GM19468 (cell line): ENCODE data around the gene EPS8.
A peak's percentile ranks its signal among the peaks of the same experiment; 100 is the strongest.

Experiments used
- ATAC-seq: cut with Tn5 transposase; IDR thresholded peaks from one replicate; pipeline ENCODE4 v1.9.1; 2021; ENCODE audit warnings: mild to moderate bottlenecking, moderate library complexity, moderate number of reproducible peaks; ENCODE audit not compliant: unreplicated experiment; ENCODE audit errors: extremely low read depth

The EPS8 gene

DNA sequence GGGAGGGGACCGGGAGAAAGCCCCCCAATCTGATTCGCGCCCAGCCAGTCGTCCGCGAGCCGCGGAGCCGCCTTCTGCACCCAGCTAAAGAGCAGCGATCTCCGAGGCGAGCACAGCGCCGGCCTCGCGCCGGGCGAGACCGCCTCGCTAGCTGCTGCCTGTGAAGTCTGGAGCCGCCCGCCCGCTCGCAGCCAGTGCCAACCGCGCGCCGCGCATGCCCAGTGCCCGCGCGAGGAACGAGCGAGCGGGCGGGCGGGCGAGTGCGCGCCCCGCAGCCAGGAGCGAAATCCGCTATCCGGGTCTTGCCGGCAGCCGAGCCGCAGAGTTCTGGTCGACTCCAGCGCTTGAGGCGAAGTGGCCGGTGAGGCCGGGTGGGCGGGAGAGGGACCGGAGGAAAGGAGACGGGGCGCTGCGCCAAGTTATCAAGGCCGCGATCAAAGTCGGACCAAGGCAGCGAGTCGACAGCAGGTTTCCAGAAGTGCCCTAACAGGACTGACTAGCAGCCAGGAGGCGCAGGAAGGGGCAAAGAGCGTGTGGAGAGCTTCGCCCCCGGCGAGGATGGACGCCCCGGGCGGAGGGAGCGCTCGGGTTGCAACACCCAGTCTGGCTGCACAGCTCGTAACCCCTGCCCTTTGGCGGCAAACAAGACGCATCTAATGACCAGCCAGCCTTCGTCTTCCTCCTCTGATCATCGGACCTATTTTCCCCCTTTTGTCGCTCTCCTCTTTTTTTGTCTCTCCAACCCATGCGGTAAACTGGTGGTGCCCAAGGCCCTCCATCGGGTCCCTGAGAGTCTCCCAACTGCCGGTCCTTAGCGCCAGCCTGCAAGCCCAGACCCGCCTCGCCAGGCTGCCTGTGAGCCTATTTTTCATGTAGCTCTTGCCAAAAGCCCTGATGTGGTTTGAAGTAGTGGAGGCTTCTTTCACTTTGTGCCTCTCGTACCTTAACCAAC, at the start of gene EPS8:
Gene EPS8, minus strand, starts transcription at position 169 of the 952 bp plus-strand sequence. CDS start 106,437 bp downstream, outside the sequence.
- ATAC-seq, result peak; percentile 87

DNA sequence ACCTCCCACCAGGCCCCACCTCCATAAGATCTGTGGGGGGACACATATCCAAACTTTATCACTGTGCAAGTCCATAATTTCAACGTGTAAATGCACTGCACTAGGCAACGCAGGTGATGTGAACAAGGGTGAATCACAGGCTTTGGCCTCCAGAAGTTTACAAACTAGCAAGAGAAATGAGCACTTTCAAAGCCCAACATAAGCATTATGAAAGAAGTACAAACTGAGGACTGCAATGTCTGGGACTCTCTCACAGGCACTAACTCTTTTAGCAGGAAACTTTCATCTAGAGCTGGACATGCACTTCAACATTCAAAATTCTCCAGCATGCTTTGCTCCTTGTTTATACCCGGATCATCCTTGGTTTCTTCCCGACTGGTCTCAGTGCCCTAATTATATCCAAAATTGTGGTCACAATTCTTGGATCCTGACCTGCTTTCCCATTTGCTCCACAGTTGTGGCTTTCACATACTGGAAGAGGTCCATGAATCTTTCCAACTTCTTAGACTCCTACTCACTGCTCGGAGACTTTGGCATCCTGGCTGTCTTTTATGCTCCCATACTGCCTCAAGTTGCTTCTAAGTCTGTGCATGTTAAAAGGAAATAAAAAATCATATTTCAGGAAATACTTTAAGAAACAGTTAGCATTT, 48.1 kb upstream of the EPS8 start:
- no peak for ATAC-seq

DNA sequence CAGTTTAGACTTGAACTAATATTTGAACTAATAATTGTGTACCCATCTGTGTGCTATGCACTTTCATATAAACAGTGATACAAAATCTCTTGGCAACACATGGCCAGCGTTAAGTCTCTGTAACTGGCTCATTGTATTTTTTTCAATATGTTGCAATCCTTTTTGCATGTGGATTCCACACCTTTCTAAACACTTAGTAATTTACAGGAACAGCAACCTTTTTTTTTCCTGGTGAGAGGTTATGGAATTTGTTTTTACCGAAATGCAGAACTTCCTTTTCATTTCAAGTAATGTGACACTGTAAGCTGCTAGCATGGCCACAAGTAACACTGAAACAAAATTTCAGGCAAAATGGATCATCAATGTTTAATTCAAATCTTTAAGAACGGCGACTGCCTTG, 45.4 kb upstream of the EPS8 start:
- no peak for ATAC-seq

DNA sequence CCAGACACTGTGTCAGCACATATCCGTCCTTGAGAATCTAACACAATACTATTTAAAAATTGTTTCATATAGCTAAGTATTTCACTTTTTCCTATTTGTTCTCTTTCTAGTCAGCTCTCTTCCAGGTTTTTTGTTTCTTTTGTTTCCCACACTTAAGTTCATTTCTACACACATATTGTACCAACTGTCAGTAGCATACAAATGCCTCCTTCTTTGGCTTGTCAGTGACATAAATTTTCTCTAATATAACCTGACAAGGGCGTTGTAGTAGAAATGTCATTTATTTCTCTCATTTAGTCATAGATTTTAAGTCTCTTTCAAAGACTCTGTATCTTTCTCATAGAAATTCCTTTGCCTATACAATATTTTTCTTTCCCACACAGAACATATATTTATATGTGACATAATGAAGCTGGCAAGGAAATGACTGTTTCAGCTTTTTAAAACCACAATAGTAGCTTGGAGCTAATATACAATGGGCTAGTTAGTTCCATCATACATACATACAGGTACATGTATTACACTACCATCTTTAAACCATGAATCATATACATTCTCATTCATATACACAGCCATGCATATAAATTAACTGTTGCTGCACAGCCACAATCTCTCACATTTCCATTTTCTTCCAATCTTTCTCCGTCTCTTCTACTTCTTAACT, 42.3 kb upstream of the EPS8 start:
- ATAC-seq, result no peak

DNA sequence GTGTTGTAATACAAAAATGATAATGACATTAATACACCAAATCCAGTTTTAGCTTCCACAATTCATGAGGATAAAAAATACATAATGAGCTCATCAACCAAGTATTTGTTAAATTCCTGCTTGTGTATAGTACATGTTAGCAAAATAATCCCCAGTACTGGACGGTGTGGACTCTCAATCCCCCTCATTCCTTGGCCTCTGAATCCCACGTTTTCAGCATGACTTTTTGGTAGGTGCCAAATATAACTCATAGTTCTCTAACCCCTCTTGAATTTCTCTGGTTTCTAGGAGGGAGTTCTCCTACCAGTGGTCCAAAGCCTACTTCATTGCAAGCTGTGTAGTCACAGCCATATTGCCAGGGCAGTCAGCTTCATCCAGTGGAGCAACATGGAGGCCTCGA, 41.4 kb upstream of the EPS8 start:
- ATAC-seq, result no peak

DNA sequence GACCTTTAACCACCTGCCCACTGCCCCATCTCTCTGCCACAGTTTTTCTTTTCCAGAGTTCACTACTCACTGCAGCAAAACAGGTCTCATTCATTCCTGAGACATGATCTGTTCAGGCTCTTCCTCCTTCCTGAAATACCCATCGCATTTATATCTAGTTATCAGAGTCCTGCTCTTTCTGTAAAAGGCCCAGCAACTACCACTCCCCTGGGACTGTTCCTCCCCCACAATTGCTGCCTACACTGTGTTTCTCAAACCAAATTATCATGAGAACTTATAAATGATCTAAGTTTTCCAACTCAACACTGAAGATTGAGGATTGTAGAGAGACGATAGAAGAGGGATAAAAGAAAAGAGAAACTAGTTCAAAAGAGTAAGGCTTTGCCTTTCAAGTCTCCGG, 40.8 kb upstream of the EPS8 start:
- ATAC-seq, result no peak

DNA sequence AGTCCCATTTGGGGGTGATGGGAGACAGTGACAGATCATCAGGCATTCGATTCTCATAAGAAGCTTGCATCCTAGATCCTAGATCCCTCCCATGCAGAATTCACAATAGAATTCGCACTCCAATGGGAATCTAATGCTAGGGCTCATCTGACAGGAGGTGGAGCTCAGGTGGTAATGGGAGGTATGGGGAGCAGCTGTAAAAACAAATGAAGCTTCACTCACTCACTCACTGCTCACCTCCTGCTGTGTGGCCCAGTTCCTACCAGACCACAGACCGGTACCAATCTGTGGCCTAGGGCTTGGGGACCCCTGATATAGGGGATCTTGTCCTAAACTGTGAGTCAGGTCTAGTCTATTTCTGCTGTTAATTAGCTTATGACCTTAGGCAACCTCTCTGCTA, 40.1 kb upstream of the EPS8 start:
- ATAC-seq, result no peak

DNA sequence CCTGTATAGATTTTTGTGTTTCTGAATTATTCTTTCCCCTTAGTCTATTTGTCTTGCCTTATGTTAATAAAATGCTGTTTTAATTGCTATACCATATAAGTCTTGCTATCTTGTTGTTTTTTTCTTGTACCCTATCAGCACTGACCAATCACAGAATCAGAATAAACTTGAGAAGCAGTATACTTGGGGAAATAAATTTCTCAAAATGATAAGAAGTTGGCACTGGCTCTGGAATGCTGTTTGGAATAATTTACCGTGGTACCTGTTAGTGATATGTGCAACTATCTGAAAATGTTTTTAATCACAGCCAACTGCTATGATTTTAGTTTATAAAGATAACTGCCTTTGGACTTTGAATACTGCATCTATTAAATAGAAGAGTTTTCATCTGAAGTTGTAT, 37.9 kb upstream of the EPS8 start:
- ATAC-seq, result no peak

DNA sequence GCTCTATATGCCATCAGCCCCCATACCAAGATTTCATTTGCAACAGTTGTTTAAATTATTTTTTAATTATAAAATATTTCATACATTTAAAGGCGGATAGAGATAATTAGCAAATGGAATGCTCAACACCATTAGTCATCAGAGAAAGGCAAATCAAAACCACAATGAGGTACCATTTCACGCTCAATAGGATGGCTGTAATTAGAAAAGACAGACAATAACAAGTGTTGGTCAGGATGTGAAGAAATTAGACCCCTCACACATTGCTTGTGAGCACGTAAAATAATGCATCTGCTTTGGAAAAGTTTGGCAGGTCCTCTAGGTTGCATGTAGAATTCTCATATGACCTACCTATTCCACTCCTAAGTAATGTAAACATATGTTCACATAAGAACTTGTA, 35.3 kb upstream of the EPS8 start:
- no peak for ATAC-seq

DNA sequence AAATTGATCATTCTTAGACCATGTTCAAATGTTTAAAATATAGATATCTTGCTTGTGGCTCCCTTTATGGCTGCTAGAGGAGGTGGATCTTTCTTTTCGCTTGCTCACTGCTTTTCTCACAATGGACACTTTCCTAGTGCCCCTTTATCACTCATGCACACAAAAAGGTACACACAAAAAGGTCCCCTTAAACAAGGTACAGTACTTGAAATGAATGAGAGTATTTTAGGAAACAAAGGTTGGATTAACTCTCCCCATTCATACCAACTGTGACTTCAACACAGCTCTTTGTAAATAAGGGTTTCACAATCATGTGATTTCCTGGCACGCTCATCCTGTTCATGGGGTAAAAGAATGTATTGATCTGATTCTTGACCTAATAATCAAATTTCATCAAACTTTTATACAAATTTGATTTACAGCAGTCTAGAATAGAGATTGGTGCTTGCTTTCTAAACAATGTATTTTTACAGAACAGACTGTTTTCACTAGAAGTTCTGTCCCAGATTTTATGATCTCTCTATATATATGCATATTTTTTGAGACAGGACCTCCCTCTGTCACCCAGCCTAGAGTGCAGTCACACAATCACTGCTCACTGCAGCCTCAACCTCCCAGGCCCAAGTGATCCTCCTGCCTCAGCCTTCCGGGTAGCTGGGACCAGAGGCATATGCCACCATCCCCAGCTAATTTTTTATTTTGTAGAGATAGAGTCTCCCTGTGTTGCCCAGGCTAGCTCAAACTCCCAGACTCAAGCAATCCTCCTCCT, 34.4 kb upstream of the EPS8 start:
- no peak for ATAC-seq

DNA sequence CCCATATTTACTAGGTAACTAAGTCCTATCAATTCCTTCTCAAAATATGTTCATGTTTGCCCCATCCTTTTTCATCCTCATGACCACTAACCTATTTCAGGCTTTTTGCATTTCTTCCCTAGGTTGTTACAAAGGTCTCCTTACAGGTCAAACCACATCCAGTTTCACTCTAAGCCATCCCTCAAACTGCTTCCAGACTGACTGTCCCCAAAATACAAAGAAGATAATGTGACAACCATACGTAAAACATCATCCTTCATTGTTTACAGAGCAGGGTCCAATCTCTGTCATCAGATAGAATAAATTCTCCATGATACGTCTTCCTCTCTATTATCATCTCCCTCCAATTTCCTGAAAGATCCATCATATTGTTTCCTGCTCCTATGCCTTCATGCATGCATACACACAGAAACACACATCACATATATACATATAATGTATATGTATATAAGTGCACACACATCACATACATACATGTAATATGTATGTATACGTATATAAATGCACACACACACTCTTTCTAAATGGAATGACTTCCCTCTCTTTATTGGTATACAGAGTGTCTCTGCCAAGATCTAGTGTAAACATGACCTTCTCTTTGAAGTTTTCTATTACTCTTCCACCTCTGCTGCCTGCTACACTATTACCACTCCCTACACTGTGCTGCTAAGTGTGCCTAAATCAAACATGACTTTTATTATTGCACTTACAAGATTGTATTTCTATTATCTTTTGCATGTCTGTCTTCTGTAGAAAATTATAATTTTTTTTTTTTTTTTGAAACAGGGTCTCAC, 30.7 kb upstream of the EPS8 start:
- ATAC-seq, result no peak

DNA sequence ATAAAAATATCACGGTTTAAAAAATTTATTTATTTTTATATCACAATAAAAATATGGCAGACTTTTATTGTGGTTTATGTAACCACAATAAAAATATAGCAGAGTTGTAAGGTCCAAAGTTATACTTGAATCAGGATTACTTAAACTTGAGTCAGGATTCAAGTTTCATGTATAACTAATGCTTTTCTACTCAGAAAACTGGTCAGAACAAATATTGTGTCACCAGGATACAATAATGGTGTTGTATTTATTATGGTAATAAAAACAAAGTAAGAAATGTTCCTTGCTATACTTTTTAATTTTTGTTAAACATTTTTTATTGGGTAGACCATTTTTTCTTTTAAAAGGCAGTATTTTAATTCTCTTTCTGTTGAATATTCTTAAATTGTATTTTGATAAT, 29.2 kb upstream of the EPS8 start:
- ATAC-seq, result no peak

DNA sequence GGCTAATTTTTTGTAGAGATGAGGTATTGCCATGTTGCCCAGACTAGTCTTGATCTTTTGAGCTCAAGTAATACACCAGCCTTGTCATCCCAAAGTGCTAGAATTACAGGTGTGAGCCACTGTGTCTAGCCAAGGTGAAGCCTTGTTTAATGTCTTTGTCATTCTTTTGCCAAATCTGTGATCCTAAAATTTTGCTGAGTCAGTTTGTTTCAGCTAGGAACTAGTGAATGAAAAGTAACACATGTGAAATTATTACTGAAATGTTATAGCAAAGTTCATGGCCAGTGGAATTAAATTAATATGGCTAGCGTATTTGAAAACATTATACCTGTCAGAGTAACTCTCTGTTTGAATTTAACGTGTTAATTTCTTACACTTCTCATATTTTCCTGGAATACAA, 26.5 kb upstream of the EPS8 start:
- ATAC-seq, result no peak

DNA sequence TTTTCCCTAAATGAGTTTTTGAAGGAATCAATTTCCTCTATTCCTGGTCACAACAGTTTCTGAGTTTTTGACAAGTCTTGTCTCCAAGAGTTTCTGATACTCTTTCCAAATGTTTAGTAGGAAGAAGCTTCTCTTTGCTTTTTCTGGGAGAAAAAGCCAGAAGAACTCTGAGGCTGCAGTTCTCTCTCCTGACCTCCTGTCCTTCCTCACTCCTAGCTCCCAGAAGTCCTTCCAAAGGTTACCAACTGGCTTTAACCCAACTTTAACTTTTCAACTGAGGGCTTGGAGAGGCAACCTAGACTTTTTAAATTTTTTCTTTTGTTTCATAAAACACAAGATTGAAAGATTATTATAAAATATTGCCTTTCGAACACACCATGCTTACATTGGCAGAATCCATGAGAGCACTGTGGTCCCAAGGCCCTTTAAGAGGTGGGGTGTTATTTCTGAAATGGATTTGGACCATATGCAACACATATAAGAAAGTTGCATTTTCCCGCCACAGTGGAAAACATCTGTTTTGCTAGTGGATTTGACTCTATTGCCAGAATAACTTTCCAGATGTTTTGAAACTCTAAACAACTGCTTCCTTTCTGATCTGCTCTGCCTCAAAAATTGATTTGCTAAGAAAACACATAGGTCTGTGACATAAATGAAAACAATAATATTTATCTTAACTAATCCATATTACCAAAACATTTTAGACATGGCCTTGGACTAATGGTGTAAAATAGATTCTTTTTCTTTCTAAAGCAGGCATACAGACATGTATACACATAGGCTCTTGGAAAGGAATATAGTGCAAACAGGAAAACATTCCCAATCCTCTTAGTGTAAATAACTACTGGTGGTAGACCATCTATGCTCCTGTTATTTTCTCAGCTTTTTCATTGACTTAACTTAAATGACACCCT, 22.3 kb upstream of the EPS8 start:
- ATAC-seq, result no peak

DNA sequence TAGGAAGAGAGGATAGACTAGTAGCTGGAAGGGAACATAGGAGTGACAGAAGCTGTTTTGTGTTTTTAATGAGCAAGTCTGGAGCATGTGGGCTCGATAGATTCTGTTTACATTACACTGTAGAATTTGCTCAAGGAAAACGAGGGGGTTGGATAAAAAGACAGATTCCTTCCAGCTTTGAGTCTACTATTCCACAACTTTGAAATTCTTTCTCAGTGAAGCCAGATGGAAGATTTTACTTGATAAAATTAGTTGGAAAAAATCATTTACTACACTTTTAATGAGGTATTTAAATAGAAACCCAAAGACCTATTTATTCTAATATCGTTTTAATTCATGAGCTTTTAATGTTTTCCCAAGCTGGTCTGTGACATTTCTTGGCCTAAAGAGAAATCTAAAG, 19.5 kb upstream of the EPS8 start:
- no peak for ATAC-seq

DNA sequence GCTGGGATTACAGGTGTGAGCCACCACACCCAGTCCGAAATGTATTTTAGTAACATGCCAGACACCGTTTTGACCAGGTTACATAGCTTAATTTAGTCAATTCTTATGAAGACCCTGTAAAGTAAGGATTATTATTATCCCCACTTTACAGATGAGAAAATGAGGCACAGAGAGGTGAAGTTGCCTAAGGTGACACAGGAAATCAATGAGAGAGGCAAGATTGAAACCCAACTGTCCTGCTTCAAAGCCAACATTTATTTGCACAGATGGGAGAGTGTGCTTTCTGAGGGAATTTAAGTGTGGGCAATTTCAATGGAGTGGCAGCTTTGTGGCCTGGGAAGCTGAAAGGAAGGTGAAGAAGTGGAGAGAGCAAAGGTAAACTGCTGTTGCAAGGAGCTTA, 19.1 kb upstream of the EPS8 start:
- no peak for ATAC-seq

DNA sequence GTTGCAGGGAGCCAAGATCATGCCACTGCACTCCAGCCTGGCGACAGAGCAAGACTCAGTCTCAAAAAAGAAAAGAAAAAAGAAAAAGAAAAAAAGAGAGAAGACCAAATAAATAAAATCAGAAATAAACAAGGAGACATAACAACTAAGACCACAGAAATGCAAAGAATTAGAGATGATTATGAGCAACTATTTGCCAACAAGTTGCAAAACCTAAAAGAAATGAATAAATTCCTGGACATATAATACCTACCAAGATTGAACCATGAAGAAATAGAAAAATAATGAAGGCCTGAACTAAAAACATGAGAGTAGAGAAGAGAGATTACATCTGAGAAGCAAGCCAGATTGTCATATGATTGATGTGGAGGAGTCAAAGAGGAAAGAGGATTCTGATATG, 17.6 kb upstream of the EPS8 start:
- no peak for ATAC-seq
